Stimulated activated CD4-positive, alpha-beta T cell treated with anti-CD3 and anti-CD28 coated beads, Interleukin-4, amount 100 ng/mL, for 48 hours (primary cell): ENCODE results near the gene PLCB1.
"Not testable (repeated sequence)": the region's sequence is repeated elsewhere in the genome, so short reads cannot be mapped to it uniquely, and the experiment has no call there.

ENCODE experiments used
- DNase-seq, 2 donors: peaks; one replicate each; pipeline ENCODE4 v3.0.0-alpha.2; 2020; ENCODE audit warnings: low read depth in 2 of 2

The PLCB1 gene

DNA sequence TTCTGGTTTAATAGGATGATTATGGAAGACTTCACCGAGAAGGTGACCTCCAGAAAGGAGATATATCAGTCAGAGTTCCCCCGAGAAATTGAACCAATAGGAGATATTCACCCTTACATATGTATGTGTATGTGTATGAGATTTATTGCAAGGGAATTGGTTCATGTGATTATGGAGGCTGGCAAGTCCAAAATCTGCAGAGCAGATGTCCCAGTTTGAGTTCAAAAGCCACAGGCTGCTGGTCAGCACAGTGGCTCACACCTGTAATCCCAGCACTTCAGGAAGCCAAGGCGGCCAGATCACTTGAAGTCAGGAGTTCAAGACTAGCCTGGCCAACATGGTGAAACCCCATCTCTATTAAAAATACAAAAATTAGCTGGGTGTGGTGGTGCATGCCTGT is 702.2 kb downstream of the PLCB1 start:
- not testable (repeated sequence) for DNase-seq

DNA sequence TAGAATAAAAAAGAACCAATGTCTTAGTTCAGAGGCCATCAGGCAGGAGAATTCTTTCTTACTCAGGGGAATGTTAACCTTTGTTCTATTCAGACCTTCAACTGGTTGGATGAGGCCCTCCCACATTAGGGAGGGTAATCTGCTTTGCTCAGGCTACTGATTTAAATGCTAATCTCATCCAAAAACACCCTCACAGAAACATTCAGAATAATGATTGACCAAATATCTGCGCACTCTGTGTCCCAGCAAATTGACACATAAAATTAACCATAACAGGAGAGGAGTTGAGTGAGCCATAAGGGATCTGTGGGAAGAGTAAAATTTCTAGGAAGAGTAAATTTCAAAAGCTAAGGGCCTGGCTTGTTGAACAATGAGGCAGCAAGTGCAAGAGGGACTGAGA is 702.8 kb downstream of the PLCB1 start:
- DNase-seq: no peak

DNA sequence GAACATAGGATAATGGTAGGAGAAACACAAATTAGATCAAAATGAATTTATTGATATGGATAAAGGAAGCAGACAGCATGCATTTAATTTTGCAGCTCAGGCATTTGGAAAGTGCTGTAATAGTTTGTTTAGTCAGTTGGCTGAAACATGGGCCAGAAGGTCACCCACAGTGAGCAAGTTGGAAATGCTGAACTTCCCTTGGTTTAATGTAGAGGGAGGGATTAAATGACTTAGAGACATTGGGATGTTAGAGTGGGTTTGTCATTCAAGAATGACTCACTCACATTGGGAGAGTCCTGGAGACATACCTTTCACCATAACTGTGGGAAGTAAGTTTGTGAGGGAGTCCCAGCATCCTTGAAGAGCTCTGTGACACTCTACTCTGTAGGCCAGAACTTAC is 705.3 kb downstream of the PLCB1 start:
- no peak for DNase-seq

GRCh38 chr20:8842525-8842924 is 710.5 kb downstream of the PLCB1 start:
- no peak for DNase-seq

- no peak for DNase-seq
Observed at GRCh38 chr20:8844179-8844578, 712.1 kb downstream of the PLCB1 start.

DNA sequence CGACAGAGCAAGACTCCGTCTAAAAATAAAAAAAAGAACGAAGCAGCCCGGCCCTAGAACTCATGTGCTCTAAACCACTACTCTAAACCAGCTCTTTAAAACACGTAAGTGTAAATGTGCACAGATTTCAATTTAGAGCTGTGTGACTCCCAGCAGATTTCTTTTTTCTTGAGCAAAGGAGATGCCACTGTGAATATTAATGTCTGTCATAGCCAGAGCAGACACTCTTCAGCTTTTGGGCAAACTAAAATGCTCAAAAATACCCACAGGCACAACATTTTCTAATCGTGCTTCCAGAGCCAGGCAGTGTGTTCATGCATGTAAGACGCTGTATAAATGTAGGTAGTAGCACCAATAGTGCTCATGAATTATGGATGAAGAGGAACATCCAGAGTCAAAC is 717.9 kb downstream of the PLCB1 start:
- no peak for DNase-seq

- no peak for DNase-seq
Observed at GRCh38 chr20:8851446-8851845, 719.4 kb downstream of the PLCB1 start.

DNA sequence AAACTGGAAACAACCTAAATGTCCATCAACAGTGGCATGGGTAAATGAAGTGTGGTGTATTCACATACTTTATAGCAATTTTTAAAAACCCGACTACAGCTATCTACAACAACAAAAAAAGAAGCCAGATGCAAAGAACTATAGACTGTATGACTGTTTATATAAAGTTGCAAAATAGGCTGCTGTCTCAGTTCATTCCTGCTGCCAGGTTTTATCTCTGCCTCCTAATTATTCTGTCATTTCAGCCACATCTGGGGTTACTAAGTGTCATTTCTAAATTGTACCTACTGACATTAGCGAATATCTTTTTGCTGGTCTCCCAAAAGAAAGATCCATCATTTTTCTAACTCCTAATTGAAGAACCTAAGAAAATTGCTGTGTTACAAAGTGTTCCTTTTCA is 719.9 kb downstream of the PLCB1 start:
- not testable (repeated sequence) for DNase-seq

- DNase-seq: not testable (repeated sequence)
Observed at GRCh38 chr20:8853211-8853610, 721.1 kb downstream of the PLCB1 start.

DNA sequence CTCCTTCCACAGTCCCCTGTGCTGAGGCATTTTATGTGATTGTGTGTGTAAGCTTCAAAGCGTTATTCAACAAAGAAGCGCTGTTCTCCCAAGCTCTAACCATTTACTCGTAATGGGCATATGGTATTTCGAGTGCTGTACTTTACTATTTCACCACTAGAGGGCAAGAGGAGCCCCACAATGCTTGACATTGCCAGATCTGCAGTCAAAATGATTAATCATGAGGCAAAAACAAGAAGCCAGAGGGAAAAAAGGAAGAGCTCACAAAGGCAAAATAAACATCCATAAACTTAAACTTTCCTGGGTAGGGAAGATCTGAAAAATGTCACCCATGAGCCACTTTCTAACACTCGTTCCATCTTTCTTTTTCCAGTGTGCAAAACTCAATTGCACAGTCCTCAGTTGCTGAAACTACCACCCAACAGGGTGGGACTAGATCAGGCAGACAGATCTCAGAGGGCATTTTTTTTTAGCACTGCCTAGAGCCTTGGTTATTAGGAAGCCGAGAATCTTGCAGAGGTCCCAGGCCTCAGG is 721.8 kb downstream of the PLCB1 start:
- no peak for DNase-seq

- DNase-seq: no peak
Observed at GRCh38 chr20:8854571-8854970, 722.5 kb downstream of the PLCB1 start.

- no peak for DNase-seq
Observed at GRCh38 chr20:8855315-8855714, 723.2 kb downstream of the PLCB1 start.

DNA sequence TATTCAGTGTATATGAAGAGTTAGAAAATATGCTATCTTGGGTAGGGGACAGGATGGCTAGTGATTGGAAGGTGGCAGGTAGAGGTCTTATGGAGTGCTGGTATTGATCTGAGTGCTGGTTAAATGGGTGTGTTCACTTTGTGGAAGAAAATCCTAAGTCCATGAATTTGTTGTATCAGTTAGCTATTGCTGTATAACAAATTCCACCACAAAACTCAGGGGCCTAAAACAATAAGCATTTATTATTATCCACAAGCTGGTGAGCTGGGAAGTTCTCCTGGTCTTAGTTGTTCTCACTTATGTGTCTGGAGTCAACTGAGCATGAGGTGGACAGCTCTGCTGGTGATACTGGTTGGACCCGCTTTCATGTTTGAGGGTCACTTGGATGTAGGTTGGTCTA is 724.6 kb downstream of the PLCB1 start:
- no peak for DNase-seq

DNA sequence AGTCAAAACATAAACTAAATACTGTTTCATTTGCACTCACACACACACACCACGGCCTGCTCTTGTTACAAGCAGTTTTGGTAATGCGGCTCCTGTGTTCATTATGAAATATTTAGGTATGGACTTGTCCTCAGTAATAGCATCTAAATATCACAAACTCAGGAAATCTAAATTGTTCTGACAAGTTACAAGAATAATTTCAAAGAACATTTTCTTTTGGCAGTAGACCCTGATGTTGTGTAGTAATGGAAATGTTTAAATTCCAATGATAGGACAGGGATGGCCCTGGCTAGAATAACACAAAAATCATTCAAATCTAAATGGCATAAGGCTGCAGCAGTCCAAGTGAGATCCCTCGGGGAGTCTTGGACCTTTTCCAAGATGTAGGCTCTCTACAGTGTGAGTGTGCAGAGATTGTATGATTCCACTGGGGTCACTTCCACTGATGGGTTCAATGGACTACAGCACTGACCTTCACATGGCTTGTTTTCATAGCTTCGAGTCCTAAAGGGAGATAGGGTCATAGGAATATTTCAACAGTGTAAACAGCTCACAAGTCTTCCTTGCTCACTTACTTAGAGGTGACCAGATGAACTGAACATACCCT is 726.2 kb downstream of the PLCB1 start:
- no peak for DNase-seq

GRCh38 chr20:8860011-8860495 is 728.0 kb downstream of the PLCB1 start:
- DNase-seq: no peak

DNA sequence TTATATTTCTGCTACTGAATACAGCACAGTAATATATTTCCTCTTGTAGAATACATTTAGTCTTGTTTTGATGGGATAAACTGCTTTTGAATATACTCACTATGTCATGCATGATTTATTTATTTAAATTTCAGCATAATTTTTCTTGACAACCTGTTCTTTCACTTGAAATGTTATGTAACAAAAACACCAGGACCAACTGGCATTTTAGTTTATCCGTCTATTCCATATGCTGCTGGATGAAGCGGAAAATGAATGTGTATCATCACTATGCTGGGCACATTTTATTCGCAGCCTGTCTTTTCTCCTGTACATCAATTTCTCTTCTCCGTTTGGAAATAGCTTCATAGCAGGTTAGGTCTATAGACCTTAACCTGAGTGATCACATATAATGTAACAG is 730.0 kb downstream of the PLCB1 start:
- DNase-seq: no peak

DNA sequence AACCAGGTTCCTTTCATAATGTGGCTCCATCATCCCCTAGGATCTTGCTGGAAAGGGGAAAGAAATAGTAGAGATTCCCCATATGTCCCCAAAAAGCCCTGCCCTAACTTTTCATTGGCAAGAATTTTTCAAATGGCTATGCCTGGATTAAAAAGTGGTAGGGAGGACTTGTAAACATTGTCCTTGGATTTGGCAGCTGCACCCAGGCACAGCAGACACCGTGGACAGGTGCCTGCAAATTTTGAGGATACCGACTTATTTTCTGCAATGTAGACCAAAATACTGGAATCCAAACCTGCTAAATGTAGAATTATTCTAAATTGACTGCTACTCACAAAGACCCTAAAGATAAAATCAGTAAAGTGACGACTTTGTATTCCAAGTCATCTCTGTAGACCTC is 733.6 kb downstream of the PLCB1 start:
- no peak for DNase-seq

DNA sequence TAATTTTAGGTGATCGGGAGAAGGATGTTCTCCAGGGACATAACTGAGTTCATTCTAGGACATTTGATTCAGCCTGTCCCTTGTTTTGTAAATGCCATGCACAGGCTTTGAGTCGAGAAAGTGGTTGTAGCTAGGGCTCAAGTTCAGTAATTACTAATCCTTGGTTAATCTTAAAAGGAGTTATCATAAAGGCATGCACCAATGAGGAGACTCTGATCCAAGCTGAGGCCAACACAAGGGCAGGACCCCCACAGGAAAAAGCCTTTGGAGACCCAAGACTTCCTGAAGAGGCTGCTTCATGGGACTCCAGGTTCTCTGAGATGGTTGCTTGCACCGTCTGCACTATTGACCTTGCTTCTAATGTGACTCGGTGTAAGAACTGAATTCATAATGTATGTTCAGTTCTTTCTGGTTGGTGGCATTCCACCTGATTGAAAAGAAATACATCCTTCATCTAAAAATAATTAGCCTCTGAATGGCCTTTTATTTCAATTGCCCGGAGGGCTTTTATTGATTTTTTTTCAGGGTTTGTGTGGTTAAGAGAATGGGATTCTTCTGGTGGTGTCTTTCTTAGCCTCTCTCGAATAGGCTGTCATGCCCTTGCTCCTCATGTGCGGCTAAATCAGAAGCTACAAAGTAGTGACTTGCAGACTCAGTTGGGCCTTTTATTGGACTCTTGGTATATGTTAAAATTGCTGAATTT is 735.1 kb downstream of the PLCB1 start:
- no peak for DNase-seq

- no peak for DNase-seq
Observed at GRCh38 chr20:8870652-8871051, 738.6 kb downstream of the PLCB1 start.

GRCh38 chr20:8874437-8874836 is 742.4 kb downstream of the PLCB1 start:
- no peak for DNase-seq

DNA sequence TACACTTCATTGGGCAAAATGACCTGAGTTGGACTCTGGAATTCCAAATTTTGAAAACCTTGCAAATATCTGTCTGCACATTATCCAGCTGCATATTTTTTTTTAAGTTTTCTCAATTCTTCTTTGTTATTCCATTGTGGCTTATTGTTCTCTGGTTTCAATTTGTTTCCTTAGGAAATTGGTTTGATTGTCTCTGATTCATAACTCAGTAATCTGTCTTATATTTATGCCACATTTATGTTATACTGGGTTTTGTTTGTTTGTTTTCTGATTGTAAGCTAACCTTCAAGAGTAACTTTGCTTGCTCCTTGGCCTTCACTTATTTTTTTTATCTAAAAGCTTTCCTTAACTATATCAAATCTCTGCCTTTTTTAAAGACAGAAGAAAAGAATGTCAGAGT is 743.5 kb downstream of the PLCB1 start:
- DNase-seq: no peak

DNA sequence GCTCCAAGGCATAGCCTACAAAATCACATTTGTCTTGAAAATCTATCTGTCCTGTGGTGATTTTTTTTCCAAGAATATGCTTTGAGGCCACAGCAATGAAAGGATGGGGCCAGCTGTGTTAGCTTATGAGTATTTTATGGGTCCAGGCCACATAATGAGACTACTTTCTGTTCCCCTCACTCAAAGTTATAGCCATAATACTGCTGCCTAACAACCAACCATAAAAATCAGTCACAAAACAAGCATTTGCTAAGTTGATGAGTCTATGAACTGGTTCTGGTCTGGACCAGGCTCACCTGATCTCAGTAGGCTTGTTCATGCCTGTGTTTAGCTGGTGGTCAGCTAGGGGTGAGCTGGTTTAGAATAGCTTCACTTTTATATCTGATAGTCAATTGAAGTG is 744.3 kb downstream of the PLCB1 start:
- no peak for DNase-seq

GRCh38 chr20:8877294-8877693 is 745.2 kb downstream of the PLCB1 start:
- DNase-seq: no peak
